HepG2 (cell line): ENCODE results near the gene LIMCH1. TPM values are rescaled to one million over a fixed set of nuclear protein-coding genes. Genes with fewer than 3 reads are reported as not detected.

Source experiments
- ATAC-seq: fragments of 200-7000 bp; cut with Tn5 transposase; 3 replicates; pipeline ENCODE4 v1.9.1; 2020; ENCODE audit warnings: mild to moderate bottlenecking, moderate library complexity
- BruUV-seq: library from RNA; stranded (reverse); fragments of 400-500 nt; replicated peaks from 2 replicates; lab custom pipeline; 2021; lab: Mats Ljungman, UMichigan
- CTCF ChIA-PET: fragments of 300-600 bp; formaldehyde crosslinking; extraction: SDS; loops from one replicate; lab custom pipeline; 2021; ENCODE audit warnings: low total read pairs, inconsistent platforms, low intra/inter-chr PET ratio; lab: Yijun Ruan, JAX
- POLR2A ChIA-PET: fragments of 350-600 bp; sonication (Branson Sonifier 250); formaldehyde crosslinking; loops from one replicate; lab custom pipeline; 2020; ENCODE audit warnings: antibody characterized with exemption, inconsistent platforms; lab: Yijun Ruan, JAX
- DNase-seq: peaks from one replicate; pipeline ENCODE4 v3.0.0-alpha.2; 2015; ENCODE audit warnings: low spot score
- FAIRE-seq: peaks from 3 replicates; lab custom pipeline; 2011; peaks lifted over from hg19 to GRCh38; lab: Jason Lieb, UNC
- H2AFZ ChIP-seq: one replicate; pipeline ENCODE4 v1.6.1; 2011; ENCODE audit warnings: low read length, inconsistent platforms
- H3K27ac ChIP-seq: fragments of 300-600 bp; 3 replicates; pipeline ENCODE4 v1.8.0; 2011; ENCODE audit warnings: mixed run types, mild to moderate bottlenecking, mixed read lengths, low read length, inconsistent platforms; ENCODE audit not compliant: insufficient read depth; ENCODE audit errors: extremely low read length
- H3K27me3 ChIP-seq, 2 experiments: fragments of 200-600 bp in 1 of 2; 2 replicates in 1 of 2; 3 replicates in 1 of 2; pipeline versions ENCODE4 v1.6.0 to v1.8.0; 2011; ENCODE audit warnings: low read length in 2 of 2, mild to moderate bottlenecking in 2 of 2, moderate library complexity in 2 of 2, inconsistent platforms in 1 of 2; ENCODE audit not compliant: insufficient read depth in 2 of 2, control insufficient read depth in 1 of 2
- H3K36me3 ChIP-seq, 2 experiments: fragments of 200-600 bp in 1 of 2; replicated peaks in 1 of 2; 2 replicates in 1 of 2; 3 replicates in 1 of 2; pipeline versions ENCODE4 v1.5.1 to v1.8.0; 2011; ENCODE audit warnings: low read length in 2 of 2, inconsistent platforms in 1 of 2; ENCODE audit not compliant: insufficient read depth in 2 of 2, control insufficient read depth in 1 of 2
- H3K4me1 ChIP-seq: 2 replicates; pipeline ENCODE4 v1.5.1; 2012; ENCODE audit warnings: low read length, inconsistent platforms; ENCODE audit not compliant: insufficient read depth
- H3K4me2 ChIP-seq: 2 replicates; pipeline ENCODE4 v1.6.0; 2011; ENCODE audit warnings: low read depth, low read length, inconsistent platforms
- H3K4me3 ChIP-seq, 3 experiments: fragments of 200-600 bp in 1 of 3; sonication (generic), shearing (Covaris generic) in 1 of 3; replicated peaks in 1 of 3; 2 replicates each; pipeline ENCODE4 v1.5.1; 2011 to 2016; ENCODE audit warnings: low read length in 3 of 3, inconsistent platforms in 2 of 3, low read depth in 2 of 3, mild to moderate bottlenecking in 2 of 3, control low read depth in 1 of 3, mixed read lengths in 1 of 3; ENCODE audit not compliant: insufficient read depth in 1 of 3
- H3K79me2 ChIP-seq: one replicate; pipeline ENCODE4 v1.6.1; 2011; ENCODE audit warnings: low read length, inconsistent platforms; ENCODE audit not compliant: insufficient read depth
- H3K9ac ChIP-seq: 2 replicates; pipeline ENCODE4 v1.6.0; 2011; ENCODE audit warnings: mild to moderate bottlenecking, low read depth, low read length, inconsistent platforms; ENCODE audit not compliant: insufficient read depth
- H3K9me3 ChIP-seq: 2 replicates; pipeline ENCODE4 v1.5.1; 2012; ENCODE audit warnings: mild to moderate bottlenecking, low read length
- H4K20me1 ChIP-seq: 2 replicates; pipeline ENCODE4 v1.6.0; 2011; ENCODE audit warnings: inconsistent platforms, mild to moderate bottlenecking, low read length, moderate library complexity; ENCODE audit not compliant: insufficient read depth
- ARID2 ChIP-seq: sonication (generic); formaldehyde crosslinking; IDR thresholded peaks from 2 replicates; pipeline ENCODE4 v1.8.1; 2022; ENCODE audit warnings: mild to moderate bottlenecking, missing genetic modification reagents, borderline replicate concordance
- CBX2 ChIP-seq, 2 experiments: fragments of 200-600 bp in 1 of 2; sonication (generic); formaldehyde crosslinking in 1 of 2; IDR thresholded peaks; 2 replicates each; pipeline versions ENCODE4 v1.7.0 to v1.8.1; 2018 to 2022; ENCODE audit warnings: low read depth in 2 of 2, low read length in 1 of 2, mild to moderate bottlenecking in 1 of 2, missing genetic modification reagents in 1 of 2
- CC2D1A ChIP-seq: sonication (generic); formaldehyde crosslinking; IDR thresholded peaks from 2 replicates; pipeline ENCODE4 v1.8.1; 2023; ENCODE audit warnings: mild to moderate bottlenecking, missing genetic modification reagents
- NFYC ChIP-seq: IDR thresholded peaks from 2 replicates; pipeline ENCODE4 v1.6.1; 2016; ENCODE audit warnings: missing genetic modification reagents, missing compliant biosample characterization
- PHF8 ChIP-seq: sonication (generic); formaldehyde crosslinking; IDR thresholded peaks from 2 replicates; pipeline ENCODE4 v1.5.0; 2020; ENCODE audit warnings: missing genetic modification reagents
- PRPF4 ChIP-seq: fragments of 200-400 bp; formaldehyde crosslinking; IDR thresholded peaks from 2 replicates; pipeline ENCODE4 v1.6.1; 2016; ENCODE audit warnings: low read length, low read depth; ENCODE audit not compliant: poor library complexity, severe bottlenecking
- TARDBP ChIP-seq: sonication (generic); formaldehyde crosslinking; IDR thresholded peaks from 2 replicates; pipeline ENCODE4 v1.8.0; 2022; ENCODE audit warnings: mild to moderate bottlenecking, missing genetic modification reagents
- ZBTB42 ChIP-seq: sonication (generic); formaldehyde crosslinking; IDR thresholded peaks from 2 replicates; pipeline ENCODE4 v1.5.0; 2020; ENCODE audit warnings: mild to moderate bottlenecking, missing genetic modification reagents
- WGBS: methylation state at CpG from one replicate; pipeline ENCODE4 v1.1.6; 2017; ENCODE audit warnings: low lambda C conversion rate; 5-methylcytosine and 5-hydroxymethylcytosine counted together
- in situ Hi-C: cut with HindIII; loops from 2 replicates; pipeline ENCODE4 v1.10.0; 2017; ENCODE audit warnings: low pct_unique_long_range_greater_than_20kb; ENCODE audit not compliant: extremely low pct_ligation_motif_present
- intact Hi-C: fragments of 100-400 bp; cut with micrococcal nuclease; formaldehyde crosslinking; loops from one replicate; pipeline ENCODE4 v1.10.0; 2022; ENCODE audit not compliant: unreplicated experiment
- polyA plus RNA-seq, 8 experiments: library from polyadenylated mRNA; depleted of rRNA in 3 of 8; stranded (reverse) in 7 of 8; unstranded in 1 of 8; fragments of >200 nt; fragmentation: Illumina TruSeq in 4 of 8; extraction: Trizol in 4 of 8; gene quantifications; 2 replicates each; pipeline versions ENCODE4 v1.2.1 to v1.2.3, GENCODE V29; 2011 to 2016; ENCODE audit warnings: low read depth in 4 of 8, missing spikeins in 1 of 8, mixed read lengths in 1 of 8; ENCODE audit not compliant: insufficient read depth in 1 of 8
- total RNA-seq, 5 experiments: library from RNA; depleted of rRNA; stranded (reverse); fragments of >200 nt; fragmentation: Illumina TruSeq; extraction: Trizol; gene quantifications; 2 replicates each; pipeline ENCODE4 v1.2.3, GENCODE V29; 2016; ENCODE audit warnings: low read depth in 1 of 5
- TF ChIP-seq, protein P1 (sequence below): sonication (generic); formaldehyde crosslinking; IDR thresholded peaks from 2 replicates; pipeline ENCODE4 v1.4.0; 2020; ENCODE audit warnings: low read depth, missing genetic modification reagents
- TF ChIP-seq, protein P2 (sequence below): fragments of 450-650 bp; IDR thresholded peaks from 2 replicates; pipeline ENCODE4 v1.6.1; 2017; ENCODE audit warnings: mild to moderate bottlenecking
- TF ChIP-seq, protein P3 (sequence below): IDR thresholded peaks from 2 replicates; pipeline ENCODE4 v1.4.0; 2020; ENCODE audit warnings: mild to moderate bottlenecking, missing genetic modification reagents

The LIMCH1 gene
- total and polyA plus RNA-seq, 2 of the 13 experiments (the other 11 are each of a cell fraction or from before 2014, with no cell fraction given): 0.04 TPM; not detected in 1

DNA sequence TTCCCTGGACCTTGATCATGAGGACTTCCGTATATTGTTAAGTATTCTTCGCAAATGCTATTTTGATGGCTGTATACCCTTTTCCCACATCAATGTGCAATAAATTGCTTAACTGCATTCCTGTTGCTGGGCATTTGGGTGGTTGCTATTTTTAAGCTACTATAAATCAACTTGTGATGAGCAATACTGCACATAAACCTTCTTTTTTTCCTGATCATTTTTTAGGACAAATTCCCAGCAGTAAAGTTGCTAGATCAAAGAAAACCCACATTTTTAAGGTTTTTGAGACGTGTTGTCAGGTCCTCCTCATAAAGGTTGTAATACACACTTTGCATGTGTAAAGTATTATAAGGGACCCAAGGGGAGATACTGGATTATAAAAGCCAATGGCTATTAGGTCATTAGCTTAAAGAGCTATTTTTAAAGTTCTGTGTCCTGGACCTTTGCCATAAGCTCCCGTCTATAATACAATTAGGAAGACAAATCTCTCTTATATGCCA is 35.6 kb downstream of the LIMCH1 start:
- no peak overlapping the region for H3K4me2 ChIP-seq
- H3K4me3 ChIP-seq: no peak overlapping the region
- no peaks in the 10 kb centered on the region for H3K36me3 ChIP-seq
- H4K20me1 ChIP-seq: no peaks in the 10 kb centered on the region
- POLR2A ChIA-PET: no interaction called here
- no peaks in the 10 kb centered on the region for H3K79me2 ChIP-seq
- WGBS: 26% methylated on average over 4 of the region's 4 CpGs
- H3K27ac ChIP-seq: no peak overlapping the region
- H3K27me3 ChIP-seq: peaks cover 0 to 3% of the 10 kb centered on the region in 2 experiments; a peak in 2 of 5 replicates
- no peaks in the 10 kb centered on the region for H3K4me1 ChIP-seq
- no peak for FAIRE-seq
- H2AFZ ChIP-seq: no peak overlapping the region
- no peak for ATAC-seq
- no peaks in the 10 kb centered on the region for H3K9me3 ChIP-seq
- in situ Hi-C loops: no loop called here
- no TSS peak for BruUV-seq
- no peak overlapping the region for H3K9ac ChIP-seq
- intact Hi-C loops: no loop called here
- no peak for DNase-seq
- CTCF ChIA-PET: no interaction called here
- TF ChIP-seq NFYC (CRISPR knock-in tag) (no peak), ZBTB42 (CRISPR knock-in tag) (no peak), TARDBP (CRISPR knock-in tag) (no peak), ARID2 (CRISPR knock-in tag) (no peak), CBX2 (IDR thresholded peaks at IDR 0.05; ENCODE audit: low read depth, low read length) (no peak), CBX2 (CRISPR knock-in tag; IDR thresholded peaks at IDR 0.05; ENCODE audit: low read depth) (no peak), PRPF4 (no peak), PHF8 (CRISPR knock-in tag) (no peak), CC2D1A (CRISPR knock-in tag) (no peak)
- TF ChIP-seq, protein P1, sequence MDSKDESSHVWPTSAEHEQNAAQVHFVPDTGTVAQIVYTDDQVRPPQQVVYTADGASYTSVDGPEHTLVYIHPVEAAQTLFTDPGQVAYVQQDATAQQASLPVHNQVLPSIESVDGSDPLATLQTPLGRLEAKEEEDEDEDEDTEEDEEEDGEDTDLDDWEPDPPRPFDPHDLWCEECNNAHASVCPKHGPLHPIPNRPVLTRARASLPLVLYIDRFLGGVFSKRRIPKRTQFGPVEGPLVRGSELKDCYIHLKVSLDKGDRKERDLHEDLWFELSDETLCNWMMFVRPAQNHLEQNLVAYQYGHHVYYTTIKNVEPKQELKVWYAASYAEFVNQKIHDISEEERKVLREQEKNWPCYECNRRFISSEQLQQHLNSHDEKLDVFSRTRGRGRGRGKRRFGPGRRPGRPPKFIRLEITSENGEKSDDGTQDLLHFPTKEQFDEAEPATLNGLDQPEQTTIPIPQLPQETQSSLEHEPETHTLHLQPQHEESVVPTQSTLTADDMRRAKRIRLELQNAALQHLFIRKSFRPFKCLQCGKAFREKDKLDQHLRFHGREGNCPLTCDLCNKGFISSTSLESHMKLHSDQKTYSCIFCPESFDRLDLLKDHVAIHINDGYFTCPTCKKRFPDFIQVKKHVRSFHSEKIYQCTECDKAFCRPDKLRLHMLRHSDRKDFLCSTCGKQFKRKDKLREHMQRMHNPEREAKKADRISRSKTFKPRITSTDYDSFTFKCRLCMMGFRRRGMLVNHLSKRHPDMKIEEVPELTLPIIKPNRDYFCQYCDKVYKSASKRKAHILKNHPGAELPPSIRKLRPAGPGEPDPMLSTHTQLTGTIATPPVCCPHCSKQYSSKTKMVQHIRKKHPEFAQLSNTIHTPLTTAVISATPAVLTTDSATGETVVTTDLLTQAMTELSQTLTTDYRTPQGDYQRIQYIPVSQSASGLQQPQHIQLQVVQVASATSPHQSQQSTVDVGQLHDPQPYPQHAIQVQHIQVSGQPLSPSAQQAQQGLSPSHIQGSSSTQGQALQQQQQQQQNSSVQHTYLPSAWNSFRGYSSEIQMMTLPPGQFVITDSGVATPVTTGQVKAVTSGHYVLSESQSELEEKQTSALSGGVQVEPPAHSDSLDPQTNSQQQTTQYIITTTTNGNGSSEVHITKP (CRISPR knock-in tag): no peak
- TF ChIP-seq, protein P2, sequence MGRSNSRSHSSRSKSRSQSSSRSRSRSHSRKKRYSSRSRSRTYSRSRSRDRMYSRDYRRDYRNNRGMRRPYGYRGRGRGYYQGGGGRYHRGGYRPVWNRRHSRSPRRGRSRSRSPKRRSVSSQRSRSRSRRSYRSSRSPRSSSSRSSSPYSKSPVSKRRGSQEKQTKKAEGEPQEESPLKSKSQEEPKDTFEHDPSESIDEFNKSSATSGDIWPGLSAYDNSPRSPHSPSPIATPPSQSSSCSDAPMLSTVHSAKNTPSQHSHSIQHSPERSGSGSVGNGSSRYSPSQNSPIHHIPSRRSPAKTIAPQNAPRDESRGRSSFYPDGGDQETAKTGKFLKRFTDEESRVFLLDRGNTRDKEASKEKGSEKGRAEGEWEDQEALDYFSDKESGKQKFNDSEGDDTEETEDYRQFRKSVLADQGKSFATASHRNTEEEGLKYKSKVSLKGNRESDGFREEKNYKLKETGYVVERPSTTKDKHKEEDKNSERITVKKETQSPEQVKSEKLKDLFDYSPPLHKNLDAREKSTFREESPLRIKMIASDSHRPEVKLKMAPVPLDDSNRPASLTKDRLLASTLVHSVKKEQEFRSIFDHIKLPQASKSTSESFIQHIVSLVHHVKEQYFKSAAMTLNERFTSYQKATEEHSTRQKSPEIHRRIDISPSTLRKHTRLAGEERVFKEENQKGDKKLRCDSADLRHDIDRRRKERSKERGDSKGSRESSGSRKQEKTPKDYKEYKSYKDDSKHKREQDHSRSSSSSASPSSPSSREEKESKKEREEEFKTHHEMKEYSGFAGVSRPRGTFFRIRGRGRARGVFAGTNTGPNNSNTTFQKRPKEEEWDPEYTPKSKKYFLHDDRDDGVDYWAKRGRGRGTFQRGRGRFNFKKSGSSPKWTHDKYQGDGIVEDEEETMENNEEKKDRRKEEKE: no peak
- TF ChIP-seq, protein P3, sequence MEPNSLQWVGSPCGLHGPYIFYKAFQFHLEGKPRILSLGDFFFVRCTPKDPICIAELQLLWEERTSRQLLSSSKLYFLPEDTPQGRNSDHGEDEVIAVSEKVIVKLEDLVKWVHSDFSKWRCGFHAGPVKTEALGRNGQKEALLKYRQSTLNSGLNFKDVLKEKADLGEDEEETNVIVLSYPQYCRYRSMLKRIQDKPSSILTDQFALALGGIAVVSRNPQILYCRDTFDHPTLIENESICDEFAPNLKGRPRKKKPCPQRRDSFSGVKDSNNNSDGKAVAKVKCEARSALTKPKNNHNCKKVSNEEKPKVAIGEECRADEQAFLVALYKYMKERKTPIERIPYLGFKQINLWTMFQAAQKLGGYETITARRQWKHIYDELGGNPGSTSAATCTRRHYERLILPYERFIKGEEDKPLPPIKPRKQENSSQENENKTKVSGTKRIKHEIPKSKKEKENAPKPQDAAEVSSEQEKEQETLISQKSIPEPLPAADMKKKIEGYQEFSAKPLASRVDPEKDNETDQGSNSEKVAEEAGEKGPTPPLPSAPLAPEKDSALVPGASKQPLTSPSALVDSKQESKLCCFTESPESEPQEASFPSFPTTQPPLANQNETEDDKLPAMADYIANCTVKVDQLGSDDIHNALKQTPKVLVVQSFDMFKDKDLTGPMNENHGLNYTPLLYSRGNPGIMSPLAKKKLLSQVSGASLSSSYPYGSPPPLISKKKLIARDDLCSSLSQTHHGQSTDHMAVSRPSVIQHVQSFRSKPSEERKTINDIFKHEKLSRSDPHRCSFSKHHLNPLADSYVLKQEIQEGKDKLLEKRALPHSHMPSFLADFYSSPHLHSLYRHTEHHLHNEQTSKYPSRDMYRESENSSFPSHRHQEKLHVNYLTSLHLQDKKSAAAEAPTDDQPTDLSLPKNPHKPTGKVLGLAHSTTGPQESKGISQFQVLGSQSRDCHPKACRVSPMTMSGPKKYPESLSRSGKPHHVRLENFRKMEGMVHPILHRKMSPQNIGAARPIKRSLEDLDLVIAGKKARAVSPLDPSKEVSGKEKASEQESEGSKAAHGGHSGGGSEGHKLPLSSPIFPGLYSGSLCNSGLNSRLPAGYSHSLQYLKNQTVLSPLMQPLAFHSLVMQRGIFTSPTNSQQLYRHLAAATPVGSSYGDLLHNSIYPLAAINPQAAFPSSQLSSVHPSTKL (CRISPR knock-in tag): no peak
